Panc1 (cell line): ENCODE results near the gene PTPRN. TPM values are rescaled to one million over a fixed set of nuclear protein-coding genes. Genes with fewer than 3 reads are reported as not detected.

Experiments
- ATAC-seq: fragments of 200-7000 bp; cut with Tn5 transposase; 2 replicates; pipeline ENCODE4 v1.9.1; 2020; ENCODE audit warnings: mild to moderate bottlenecking, moderate library complexity
- BruUV-seq: library from RNA; stranded (reverse); fragments of 400-500 nt; replicated peaks from 2 replicates; lab custom pipeline; 2021; lab: Mats Ljungman, UMichigan
- CTCF ChIA-PET: fragments of 300-600 bp; sonication (Branson Sonifier 250); formaldehyde crosslinking; loops from one replicate; lab custom pipeline; 2022; ENCODE audit warnings: antibody characterized with exemption; lab: Charles Lee
- POLR2A ChIA-PET: fragments of 300-600 bp; sonication (Branson Sonifier 250); formaldehyde crosslinking; loops from one replicate; lab custom pipeline; 2022; ENCODE audit warnings: antibody characterized with exemption; lab: Charles Lee
- DNase-seq: peaks from one replicate; pipeline ENCODE4 v3.0.0-alpha.2; 2010; ENCODE audit warnings: low read depth, low spot score
- H3K27ac ChIP-seq: 2 replicates; pipeline ENCODE4 v1.5.1; 2011; ENCODE audit warnings: mild to moderate bottlenecking, low read length, inconsistent platforms
- H3K27me3 ChIP-seq: fragments of 200-500 bp; sonication (Bioruptor generic); 2 replicates; pipeline ENCODE4 v1.6.0; 2014; ENCODE audit warnings: low read length, inconsistent platforms; ENCODE audit not compliant: control insufficient read depth, insufficient read depth
- H3K36me3 ChIP-seq: fragments of 200-500 bp; sonication (Bioruptor generic); 2 replicates; pipeline ENCODE4 v1.5.1; 2014; ENCODE audit warnings: inconsistent platforms, mild to moderate bottlenecking, low read length, moderate library complexity; ENCODE audit not compliant: control insufficient read depth, insufficient read depth
- H3K4me1 ChIP-seq: 2 replicates; pipeline ENCODE4 v1.5.1; 2011; ENCODE audit warnings: inconsistent platforms, mild to moderate bottlenecking, low read length, moderate library complexity; ENCODE audit not compliant: control insufficient read depth, insufficient read depth
- H3K4me3 ChIP-seq, 2 experiments: 2 replicates each; pipeline ENCODE4 v1.5.1; 2011 to 2012; ENCODE audit warnings: low read depth in 2 of 2, low read length in 2 of 2, mild to moderate bottlenecking in 2 of 2, inconsistent platforms in 1 of 2, moderate library complexity in 1 of 2
- H3K9me3 ChIP-seq: fragments of 200-500 bp; sonication (Bioruptor generic); 2 replicates; pipeline ENCODE4 v1.5.1; 2014; ENCODE audit warnings: low read depth, mild to moderate bottlenecking, inconsistent platforms, low read length, moderate library complexity; ENCODE audit not compliant: control insufficient read depth, insufficient read depth
- CTCF ChIP-seq: fragments of 450-650 bp; IDR thresholded peaks from 2 replicates; pipeline ENCODE4 v1.5.1; 2017; ENCODE audit warnings: mild to moderate bottlenecking
- POLR2AphosphoS5 ChIP-seq: IDR thresholded peaks from 2 replicates; pipeline ENCODE4 v1.6.1; 2012; ENCODE audit warnings: mild to moderate bottlenecking, low read depth, low read length, moderate library complexity
- REST ChIP-seq, 2 experiments: IDR thresholded peaks; 2 replicates each; pipeline ENCODE4 v1.6.1; 2011 to 2012; ENCODE audit warnings: low read depth in 2 of 2, control low read depth in 1 of 2, low read length in 1 of 2, mild to moderate bottlenecking in 1 of 2, moderate library complexity in 1 of 2; ENCODE audit not compliant: insufficient read depth in 1 of 2
- SIN3A ChIP-seq: IDR thresholded peaks from 2 replicates; pipeline ENCODE4 v1.6.1; 2012; ENCODE audit warnings: low read depth, mild to moderate bottlenecking, low read length, moderate library complexity, borderline replicate concordance; ENCODE audit not compliant: insufficient read depth
- TCF7L2 ChIP-seq: IDR thresholded peaks from 2 replicates; pipeline ENCODE4 v1.6.1; 2011; ENCODE audit warnings: mild to moderate bottlenecking, low read depth, low read length, inconsistent platforms
- in situ Hi-C: cut with HindIII; loops from 2 replicates; pipeline ENCODE4 v1.10.0; 2016; ENCODE audit warnings: low sequenced_read_pairs, low pct_unique_long_range_greater_than_20kb
- intact Hi-C: fragments of 100-400 bp; cut with micrococcal nuclease; formaldehyde crosslinking; loops from one replicate; pipeline ENCODE4 v1.10.0; 2022; ENCODE audit not compliant: unreplicated experiment
- total RNA-seq: library from RNA; stranded (reverse); gene quantifications from one replicate; pipeline ENCODE4 v1.2.1, GENCODE V29; 2021; ENCODE audit not compliant: unreplicated experiment

The PTPRN gene
- total RNA-seq, 1 experiment from 2014 or later = not detected

- CTCF ChIA-PET = interaction anchor here (0.5 kb wide), 1 partner anchor 36 kb away, joined by 6 read pairs; no protein-coding TSS in a partner anchor
- POLR2A ChIA-PET = no interaction called here
- Histone ChIP-seq H3K27me3 (no peaks in the 10 kb centered on the region; the same call in 1 of the 2 replicates), H3K4me1 (no peaks in the 10 kb centered on the region; the same call in 1 of the 2 replicates), H3K4me3 (no peak overlapping the region), H3K9me3 (no peaks in the 10 kb centered on the region), H3K27ac (no peak overlapping the region), H3K36me3 (no peaks in the 10 kb centered on the region)
- DNase-seq (no peak), ATAC-seq (no peak)
- no peak for TF ChIP-seq CTCF
- no peak for TF ChIP-seq POLR2AphosphoS5
- TF ChIP-seq SIN3A = no peak
- TF ChIP-seq REST (IDR thresholded peaks at IDR 0.05; ENCODE audit: insufficient read depth in 1 of 2, low read depth in 2 of 2, low read length in 1 of 2) = no peak
- no peak for TF ChIP-seq TCF7L2
- no TSS peak for BruUV-seq
- in situ Hi-C loops (no loop called here), intact Hi-C loops (no loop called here)
Measured at GRCh38 chr2:219353129-219353528, 43.9 kb upstream of the PTPRN start.

GRCh38 chr2:219352448-219353023 lies 43.3 kb upstream of the PTPRN start:
- BruUV-seq = no TSS peak
- intact Hi-C loops (no loop called here), in situ Hi-C loops (no loop called here)
- TF ChIP-seq POLR2AphosphoS5 (no peak), REST (IDR thresholded peaks at IDR 0.05; ENCODE audit: insufficient read depth in 1 of 2, low read depth in 2 of 2, low read length in 1 of 2) (no peak), CTCF (peak; percentile 89), SIN3A (no peak), TCF7L2 (no peak)
- ChIA-PET POLR2A (no interaction called here), CTCF (interaction anchor here (0.5 kb wide), 1 partner anchor 36 kb away, joined by 6 read pairs; no protein-coding TSS in a partner anchor)
- no peaks in the 10 kb centered on the region for H3K9me3 ChIP-seq
- no peak overlapping the region for H3K27ac ChIP-seq
- H3K36me3 ChIP-seq = no peaks in the 10 kb centered on the region
- H3K4me3 ChIP-seq = no peak overlapping the region
- ATAC-seq = peak; percentile 90
- H3K27me3 ChIP-seq = no peaks in the 10 kb centered on the region
- peak; percentile 30 for DNase-seq
- H3K4me1 ChIP-seq = no peaks in the 10 kb centered on the region
